GM20431 (cell line): ENCODE data around the gene HES7.
"Not testable (repeated sequence)": the region's sequence is repeated elsewhere in the genome, so short reads cannot be mapped to it uniquely, and the experiment has no call there.

Source experiments
- in situ Hi-C: fragments of 300-500 bp; cut with MseI, MboI; formaldehyde crosslinking; loops from one replicate; pipeline ENCODE4 v1.15.0; 2020; ENCODE audit warnings: low sequenced_read_pairs; ENCODE audit not compliant: unreplicated experiment

The HES7 gene

DNA sequence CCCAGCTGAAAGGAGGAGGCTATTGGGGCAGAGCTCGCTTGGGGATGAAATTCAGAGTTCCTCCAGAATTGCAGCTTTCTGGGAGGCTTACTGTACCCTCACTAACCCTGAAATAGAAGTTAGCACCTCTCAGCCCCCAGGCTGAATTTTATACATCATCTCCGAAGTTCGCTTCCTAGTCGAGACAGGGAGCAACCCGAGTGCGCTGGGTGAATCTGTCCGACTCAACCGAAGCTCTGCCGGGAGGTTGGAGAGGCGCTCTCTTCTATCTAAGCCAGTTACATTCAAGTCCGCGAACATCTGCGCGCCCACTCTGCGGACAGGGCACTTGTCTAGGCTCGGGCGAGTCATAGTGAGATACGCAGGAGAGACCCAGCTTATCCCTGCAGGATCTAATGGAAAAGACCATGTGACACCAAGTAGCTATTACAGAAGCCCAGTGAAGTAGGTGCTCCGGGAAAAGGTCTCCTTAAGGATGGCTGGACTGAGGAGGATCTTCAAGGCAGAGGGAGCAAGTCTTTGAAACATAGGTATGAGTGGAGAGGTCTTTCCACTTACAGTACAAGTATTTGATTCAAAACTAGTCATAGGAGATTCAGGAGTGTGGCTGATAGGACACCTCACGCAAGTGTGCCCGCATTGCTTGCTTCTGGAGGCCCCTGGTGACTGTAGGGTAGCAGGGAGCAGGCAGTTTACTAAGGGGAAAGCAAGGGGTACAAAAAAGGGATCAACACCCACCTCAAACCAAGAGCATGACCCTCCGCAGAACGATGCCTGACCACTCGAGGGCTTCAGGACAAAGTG, 646 bp upstream of the HES7 start:
- in situ Hi-C loops = no loop called here

DNA sequence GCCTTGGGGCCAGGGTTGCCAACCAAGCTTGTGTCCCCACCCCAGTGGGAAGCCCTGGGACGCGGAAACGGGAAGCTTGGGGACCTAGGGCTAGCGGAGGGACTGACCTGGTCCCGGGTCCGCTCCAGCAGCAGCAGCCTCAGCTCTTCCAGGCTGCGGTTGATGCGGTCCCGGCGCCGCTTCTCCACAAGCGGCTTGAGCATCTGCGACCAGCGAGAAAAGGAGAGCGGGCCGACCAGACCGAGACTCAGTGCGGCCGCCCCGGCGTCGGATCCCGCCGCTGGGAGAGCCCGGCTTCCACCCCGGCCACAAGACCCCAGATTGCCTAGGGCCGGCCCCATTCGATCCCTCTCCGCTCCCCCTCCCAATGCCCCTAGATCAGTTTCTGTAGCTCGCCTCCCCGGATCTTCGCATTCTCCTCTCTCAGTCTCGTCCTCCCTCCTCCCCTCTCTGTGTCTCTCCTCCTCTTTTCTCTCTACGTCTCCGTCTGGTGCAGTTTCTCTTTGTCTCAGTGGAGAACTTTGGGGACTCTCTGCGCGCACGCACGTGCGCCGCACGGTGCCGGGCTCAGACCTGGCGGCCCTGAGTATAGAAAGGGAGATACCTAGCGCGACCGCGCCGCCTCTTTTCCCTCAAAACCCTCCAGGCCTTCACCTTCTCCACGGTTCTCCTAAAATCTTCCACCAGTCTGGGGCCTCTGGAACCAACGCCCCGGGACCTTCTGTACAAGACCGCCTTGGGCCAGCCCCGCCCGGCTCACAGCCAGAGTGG, 797 bp downstream of the HES7 start:
- in situ Hi-C loops = no loop called here

DNA sequence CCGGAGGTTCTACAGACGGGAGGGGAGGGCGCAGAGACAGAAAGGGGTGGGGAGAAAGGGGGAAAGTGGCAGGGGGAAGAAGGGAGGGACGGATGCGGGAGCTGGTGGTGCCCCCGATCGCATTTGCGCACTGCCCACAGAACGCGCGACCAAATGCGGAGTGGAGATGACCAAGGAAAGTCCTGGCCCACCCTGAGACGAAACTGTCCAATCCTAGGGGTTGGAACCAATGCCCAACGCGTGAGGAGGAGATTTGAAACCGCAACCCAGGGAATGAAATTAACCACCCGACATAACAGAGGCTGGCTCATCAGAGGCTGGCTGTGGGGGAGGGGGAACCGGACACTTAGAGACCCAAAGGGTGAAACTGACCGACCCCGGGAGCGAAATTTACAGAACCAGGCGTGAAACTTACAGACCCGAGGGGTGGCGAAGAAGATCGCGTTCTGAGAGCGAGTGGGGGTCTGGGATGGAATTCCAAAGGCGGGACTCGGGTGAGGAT, 1.4 kb downstream of the HES7 start:
- in situ Hi-C loops = no loop called here

DNA sequence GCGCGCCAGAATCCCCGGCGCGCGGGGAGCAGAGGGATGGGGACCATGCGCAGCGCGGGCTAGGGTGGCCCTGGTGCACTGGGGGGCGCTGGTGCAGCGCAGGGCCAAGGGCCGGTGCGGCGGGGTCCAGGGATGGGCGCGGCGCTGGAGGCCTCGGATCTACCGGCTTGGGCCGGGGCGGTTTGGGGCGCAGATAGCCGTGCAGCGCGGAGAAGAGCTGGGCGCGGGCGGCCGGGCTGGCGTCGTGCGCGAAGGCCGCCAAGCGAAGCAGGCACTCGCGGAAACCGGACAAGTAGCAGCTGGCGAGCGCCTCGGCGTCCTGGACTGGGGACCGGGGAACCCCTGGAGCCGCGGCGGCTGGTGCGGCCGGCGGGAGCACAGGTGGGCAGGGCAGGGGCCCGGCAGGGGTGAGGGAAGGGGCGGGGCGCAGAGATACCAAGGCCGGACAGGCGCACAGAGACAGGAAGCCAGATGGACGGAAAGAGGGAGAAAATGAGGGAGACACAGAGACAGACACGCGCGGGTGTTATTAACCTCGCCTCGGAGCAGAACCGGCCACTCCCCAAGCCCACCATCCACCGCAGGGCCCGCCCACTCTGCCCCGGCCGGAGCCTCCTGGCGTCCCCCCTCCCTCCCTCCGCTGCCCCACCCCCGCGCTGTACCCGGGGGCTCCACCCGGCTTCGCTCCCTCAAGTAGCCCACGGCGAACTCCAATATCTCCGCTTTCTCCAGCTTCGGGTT, 2.1 kb downstream of the HES7 start:
- in situ Hi-C loops = no loop called here

DNA sequence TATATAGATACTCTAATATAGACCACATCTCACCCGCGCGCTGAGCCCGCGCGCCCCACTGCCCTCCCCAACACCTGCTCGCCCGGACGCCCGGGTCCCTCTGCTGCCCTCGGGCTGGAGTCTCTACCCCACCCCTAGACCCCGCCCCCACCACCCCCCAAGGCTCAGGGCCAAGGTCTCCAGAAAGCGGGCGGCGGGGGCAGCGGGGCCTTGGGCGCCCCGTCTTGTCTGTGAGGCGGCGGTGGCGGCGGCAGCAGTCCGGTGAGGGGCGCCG, 2.6 kb downstream of the HES7 start:
- in situ Hi-C loops = no loop called here

DNA sequence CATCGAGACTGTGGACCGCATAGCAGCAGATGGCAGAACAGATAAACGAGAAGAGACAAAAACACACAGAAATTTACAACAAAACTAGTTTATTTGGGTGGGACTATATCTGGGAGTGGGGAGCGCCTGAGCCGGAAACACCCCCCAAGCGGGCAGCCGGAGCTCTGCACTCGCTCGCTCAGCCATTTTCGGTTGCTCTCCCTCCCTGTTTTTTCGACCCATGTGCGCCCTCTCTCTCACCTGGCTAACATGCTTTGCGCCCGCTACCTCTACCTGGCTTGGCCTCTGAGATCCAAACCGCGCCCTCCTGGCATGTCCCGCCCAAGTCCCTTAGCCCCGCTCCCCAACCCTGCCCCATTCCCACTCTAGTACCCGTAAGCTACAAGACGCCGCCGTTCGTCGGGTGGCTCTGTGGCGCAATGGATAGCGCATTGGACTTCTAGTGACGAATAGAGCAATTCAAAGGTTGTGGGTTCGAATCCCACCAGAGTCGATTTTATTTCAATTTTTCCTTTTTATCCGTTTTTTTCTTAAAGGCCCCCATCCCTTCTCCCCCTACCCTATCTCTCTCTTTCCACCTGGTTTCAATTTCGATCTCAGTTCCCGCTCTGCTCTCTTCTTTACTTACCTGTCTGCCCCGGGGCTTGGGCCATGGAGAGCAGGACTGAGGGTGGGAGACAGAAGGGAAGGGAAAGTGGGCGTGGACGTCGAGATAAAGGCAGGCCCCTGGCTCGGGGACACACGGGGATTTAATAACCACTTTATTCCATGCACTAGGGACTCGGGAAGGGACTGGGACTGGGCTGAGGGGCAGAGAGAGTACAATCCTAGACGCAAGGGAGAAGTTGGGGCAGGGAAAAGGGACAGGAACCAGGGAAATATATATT, 3.1 kb downstream of the HES7 start:
- in situ Hi-C loops = no loop called here

DNA sequence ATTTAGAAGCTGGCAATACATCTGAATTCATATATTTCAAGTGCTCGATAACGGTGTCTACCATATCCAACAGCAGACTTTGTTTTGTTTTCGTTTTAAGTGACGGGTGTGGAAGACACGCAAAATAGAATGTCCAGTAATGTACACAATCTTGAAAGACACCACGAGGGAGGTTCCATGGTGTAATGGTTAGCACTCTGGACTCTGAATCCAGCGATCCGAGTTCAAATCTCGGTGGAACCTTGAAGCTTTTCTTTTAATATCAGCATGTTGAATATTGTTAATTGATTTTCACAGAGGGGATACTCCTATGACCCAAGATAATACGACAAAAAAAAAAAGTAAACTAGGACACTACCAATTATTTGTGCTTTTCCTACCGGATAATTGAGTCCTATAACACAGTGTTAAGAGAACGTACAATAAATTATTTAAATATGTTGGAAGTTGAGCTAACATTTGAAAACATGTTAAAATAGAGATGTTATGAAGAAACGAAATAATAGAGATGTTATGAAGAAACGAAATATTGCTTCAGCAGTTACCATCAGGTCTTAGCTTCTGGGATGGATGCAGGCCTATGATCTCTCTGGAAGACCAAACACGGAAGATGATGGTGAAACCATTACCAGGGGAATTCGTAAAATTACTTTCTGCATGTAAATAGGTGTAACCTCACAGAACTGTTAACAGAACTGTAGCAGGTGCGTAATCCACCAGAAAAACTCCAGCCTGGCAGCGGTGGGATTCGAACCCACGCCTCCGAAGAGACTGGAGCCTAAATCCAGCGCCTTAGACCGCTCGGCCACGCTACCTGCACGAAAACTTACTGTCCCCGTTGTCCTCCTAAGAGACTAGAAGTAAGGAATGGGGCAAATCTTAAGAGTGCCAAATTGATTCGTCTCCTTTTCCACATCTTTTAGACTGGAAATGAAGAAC, 4.1 kb downstream of the HES7 start:
- in situ Hi-C loops = no loop called here

DNA sequence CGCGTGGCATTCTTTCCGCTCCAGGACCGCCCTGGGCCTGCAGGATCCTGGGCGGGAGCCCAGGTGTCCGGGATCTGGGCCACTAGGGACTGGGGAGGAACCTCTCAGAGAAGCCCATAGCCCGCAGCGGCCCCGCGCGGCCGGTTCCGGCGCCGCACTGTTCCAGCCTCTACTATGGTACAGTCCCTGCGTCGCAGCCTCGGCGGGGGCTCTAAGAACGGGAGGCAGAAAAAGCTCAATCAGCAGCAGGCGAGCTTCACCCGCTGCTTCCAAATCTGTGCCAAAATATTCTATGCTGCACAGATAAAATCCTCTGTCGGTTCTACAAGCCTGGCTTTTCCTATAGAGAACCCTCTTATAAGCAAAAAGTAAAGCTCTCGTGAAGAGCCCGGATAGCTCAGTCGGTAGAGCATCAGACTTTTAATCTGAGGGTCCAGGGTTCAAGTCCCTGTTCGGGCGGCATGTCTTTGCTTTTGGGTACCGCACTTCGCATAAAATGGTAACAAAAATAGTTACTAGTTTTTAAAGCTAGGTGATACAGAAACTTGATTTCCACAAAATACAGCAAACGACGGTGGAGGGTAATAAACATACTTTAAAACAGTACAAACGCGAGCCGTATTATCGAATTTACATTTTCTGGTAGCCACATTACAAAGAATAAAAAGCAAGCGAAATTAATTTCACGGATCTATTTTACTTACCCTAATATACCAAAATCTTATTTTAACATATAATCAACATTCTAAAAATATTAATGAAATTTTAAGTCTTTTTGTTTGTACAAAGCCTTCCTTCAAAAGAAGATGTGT, 4.9 kb downstream of the HES7 start:
- in situ Hi-C loops = no loop called here

DNA sequence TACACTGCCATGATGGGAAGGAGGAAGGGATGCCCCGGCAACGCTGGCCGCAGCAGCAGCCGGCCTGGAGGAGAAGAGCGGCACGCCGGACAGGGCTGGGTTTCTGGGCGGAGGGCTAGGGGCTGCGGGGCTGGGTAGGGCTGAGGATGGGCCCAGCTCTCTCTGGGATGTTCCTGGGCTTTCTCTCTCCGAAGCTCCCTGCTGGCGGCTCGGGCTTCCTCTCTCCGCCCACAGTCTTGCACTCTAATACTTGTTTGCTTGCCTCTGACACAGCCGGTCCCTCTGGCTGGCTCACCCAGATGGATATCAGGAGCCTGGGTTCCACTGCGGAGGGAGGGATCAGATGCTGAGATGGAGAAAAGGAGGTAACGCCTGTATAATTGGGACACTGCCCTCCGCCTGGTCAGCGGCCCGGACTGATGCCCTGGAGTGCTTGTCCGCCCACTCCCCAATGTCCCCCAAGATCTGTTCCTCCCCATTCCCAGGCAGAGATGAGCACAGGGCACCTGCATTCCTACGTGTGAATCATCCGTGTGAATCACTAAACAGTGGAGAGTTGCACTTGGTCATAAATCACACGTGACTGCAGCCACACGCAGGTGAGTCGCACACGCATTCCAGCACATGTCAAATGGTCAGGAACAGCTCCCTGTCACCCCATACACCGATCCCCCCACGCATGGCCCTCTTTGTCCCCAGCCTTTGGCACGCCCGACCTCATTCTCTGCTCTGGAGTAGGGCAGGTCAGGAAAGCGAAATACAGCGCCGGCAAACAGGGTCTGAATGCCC, 5.7 kb downstream of the HES7 start, which contains the start of gene ALOXE3:
TSS of gene ALOXE3 (minus strand) at position 535 of the 789 bp plus-strand sequence. CDS start at position 11, 524 bp downstream.
- in situ Hi-C loops = no loop called here

DNA sequence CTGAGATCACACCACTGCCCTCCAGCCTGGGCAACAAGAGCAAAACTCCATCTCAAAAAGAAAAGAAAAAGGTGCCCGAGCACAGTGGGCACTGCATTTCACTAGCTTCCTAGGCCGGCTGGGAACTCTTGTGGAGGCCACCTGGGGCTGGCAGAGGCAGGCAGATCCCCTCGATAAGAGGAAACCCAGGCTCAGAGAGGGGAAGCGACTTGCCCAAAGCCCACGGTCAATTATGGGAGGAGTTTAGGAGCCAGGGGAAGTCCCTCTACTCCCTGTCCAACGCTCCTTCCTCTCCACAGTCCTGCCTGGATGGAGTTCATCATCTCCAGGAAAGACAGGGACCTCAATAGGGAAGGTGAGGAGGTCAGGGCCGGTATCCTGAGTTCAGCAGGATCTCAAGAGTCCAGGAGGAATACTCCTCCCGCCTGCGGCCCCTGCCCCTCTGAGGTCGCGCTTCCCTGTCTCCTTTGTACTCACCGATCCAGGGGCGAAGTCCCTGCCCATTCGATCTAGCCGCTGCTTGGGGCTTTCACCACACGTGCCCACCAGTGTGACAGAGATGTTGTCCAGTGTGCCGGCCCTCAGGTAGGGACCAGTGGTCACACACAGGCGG, 6.4 kb downstream of the HES7 start:
- in situ Hi-C loops = no loop called here

DNA sequence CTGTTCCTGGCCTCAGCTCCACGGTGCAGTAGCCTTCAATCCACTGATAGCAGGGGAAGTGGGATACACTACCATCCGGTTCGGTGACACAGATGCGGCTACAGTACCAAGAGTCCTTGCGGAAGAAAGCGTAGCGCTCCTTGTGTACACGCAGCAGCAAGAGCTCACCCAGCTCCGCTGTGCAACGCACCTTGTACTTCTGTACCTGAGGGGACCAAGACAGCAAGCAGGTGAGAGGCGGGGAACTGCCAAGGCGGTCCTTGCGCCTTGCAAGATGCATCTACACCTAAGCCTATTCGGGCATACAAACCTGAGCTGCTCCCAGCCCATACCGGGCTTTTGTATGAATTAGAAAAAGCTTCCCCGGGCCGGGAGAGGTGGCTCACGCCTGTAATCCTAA, 7.1 kb downstream of the HES7 start:
- in situ Hi-C loops = no loop called here

DNA sequence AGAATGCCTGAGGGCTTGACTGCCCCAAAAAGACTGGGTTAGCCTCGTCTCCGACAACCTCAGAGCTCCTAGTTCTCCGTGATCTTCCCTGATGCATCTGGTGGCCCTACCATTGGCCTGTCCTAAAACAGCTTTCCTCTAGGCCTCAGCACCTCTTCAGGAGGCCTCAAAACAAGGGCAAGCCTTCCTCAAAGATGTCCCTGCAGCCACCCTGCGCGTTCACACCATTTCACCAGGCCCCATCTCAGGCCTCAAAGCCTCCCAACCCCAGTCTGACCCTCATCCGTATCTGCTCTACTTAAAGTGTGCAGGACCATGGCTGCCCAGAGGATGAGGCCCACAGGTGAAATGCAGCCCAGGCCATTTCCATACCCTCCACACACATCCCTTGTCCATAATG, 13.0 kb downstream of the HES7 start:
- in situ Hi-C loops = no loop called here

DNA sequence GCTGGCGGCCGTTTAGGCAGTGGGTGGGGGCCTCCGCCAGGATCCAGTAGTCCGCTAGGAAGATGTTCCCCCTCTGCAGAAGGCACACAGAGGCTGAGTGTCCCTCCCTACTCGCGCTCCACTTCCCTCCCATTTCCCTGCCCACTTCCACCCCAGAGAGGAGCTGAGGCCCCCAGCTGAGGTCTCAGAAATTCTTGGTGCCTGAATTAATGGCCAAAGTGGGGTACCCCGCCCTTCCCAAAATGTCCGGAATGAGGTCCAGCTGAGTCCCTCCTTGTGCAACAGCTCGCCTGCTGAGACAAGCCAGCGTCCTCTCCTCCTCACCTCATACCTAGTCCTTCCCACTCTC, 13.5 kb downstream of the HES7 start:
- in situ Hi-C loops = no loop called here

DNA sequence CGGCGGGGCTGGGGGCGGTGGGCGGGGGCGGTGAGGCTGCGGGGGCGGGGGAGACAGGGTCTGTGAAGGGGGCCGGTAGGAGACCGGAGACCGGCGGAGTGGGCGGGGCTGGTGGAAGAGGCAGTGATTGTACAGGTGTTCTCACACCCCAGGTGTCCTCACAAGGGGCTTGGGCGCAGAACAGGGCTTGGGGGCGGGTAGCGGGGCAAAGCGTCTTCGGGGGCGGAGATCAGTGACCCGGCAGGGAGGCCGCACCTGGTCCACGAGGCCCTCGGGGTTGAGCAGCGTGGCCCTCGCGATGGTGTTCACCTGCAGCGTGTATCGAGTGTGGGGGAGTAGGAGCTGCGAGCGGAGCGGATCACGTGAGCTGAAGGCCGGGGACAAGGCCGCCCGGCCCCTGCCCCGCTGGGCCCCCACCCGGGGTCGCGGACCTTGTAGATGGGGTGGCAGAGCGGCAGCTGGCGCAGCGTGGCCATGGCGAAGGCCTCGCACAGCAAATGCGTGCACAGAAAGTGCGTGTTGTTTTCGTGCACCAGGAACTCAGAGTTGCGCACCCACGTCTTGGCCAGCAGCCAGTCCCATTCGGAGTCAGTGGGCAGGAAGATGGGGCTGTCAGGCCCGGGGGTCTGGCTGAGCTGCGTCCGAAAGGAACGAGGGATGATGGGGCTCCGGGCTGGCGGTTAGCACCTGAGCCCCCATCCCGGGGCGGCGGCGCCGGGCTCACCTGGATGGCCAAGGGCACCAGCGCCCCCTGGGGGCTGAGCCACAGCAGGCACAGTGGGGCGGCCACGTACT, 14.0 kb downstream of the HES7 start:
- in situ Hi-C loops = no loop called here

DNA sequence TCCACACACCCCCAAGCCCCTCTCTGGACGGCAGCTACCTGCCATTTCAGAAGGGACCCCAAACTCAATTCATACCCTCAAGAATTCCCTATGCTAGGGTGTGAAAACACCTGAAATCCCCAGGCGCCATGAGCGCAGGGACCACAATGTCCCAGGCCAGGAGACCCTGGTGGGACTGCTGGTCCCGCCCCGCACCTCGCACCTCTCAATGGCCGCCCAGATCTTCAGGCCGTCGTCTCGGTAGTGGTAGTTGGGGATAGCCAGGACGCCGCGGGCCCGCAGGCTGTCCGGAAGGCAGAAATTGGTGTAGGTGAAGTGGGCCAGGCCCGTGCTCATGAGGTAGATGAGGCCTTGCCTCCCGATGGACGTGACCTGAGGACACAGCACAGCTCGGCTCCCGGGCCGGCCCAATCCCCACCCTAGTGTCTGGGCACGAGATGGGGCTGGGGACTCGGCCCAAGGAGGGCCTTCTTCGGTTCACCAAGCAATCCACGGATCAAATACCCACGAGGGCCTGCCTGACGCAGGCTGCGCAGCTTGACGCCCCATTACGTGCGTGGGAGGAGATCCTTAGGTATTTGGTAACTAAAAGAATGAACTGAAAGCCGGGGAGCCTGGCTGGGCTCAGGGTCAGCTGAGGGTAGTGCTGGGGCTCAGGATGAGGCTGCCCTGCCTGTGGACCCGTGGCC, 14.8 kb downstream of the HES7 start:
- in situ Hi-C loops = no loop called here

DNA sequence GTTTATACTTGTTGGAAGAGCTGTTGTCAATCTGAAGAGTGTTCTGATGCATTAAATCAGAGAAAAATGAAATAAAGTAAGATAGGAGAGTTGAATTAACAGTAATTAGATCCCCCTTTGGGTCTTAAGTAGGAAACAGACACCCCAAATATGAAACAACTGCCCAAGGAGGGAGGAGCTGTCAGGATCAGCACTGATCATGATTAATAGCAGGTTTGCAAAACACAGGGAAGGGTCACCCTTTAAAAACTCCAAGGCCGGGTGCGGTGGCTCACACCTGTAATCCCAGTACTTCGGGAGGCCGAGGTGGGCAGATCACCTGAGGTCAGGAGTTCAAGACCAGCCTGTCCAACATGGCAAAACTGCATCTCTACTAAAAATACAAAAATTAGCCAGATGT, 16.9 kb downstream of the HES7 start:
- in situ Hi-C loops = not testable (repeated sequence)
